Activated CD8-positive, alpha-beta T cell treated with anti-CD3 and anti-CD28 coated beads for 36 hours (primary cell): Measurements from ENCODE around the gene BACE2. TPM values are rescaled to one million over a fixed set of nuclear protein-coding genes. Genes with fewer than 3 reads are reported as not detected.

Source experiments
- ATAC-seq: fragments of 200-7000 bp; cut with Tn5 transposase; one replicate; pipeline ENCODE4 v1.10.0; 2021; ENCODE audit warnings: mild to moderate bottlenecking, moderate library complexity
- CTCF ChIA-PET: fragments of 350-600 bp; sonication (Branson Sonifier 250); formaldehyde crosslinking; loops from one replicate; lab custom pipeline; 2021; ENCODE audit warnings: antibody characterized with exemption; lab: Charles Lee
- POLR2A ChIA-PET: fragments of 350-600 bp; sonication (Branson Sonifier 250); formaldehyde crosslinking; loops from one replicate; lab custom pipeline; 2021; ENCODE audit warnings: antibody characterized with exemption; lab: Charles Lee
- DNase-seq: peaks from one replicate; pipeline ENCODE4 v3.0.0-alpha.2; 2020
- H3K27ac Mint-ChIP-seq: one replicate; pipeline ENCODE4 v1.8.0; 2021; ENCODE audit warnings: mild to moderate bottlenecking, mixed read lengths
- H3K27me3 Mint-ChIP-seq: one replicate; pipeline ENCODE4 v1.8.0; 2021; ENCODE audit warnings: mixed read lengths
- H3K36me3 Mint-ChIP-seq: one replicate; pipeline ENCODE4 v1.8.0; 2021; ENCODE audit warnings: low read depth, mixed read lengths
- H3K4me1 Mint-ChIP-seq: one replicate; pipeline ENCODE4 v1.8.0; 2021; ENCODE audit warnings: low read depth, mixed read lengths
- H3K4me3 Mint-ChIP-seq: one replicate; pipeline ENCODE4 v1.8.0; 2021; ENCODE audit warnings: mild to moderate bottlenecking, moderate library complexity, mixed read lengths
- H3K9me3 Mint-ChIP-seq: one replicate; pipeline ENCODE4 v1.8.0; 2021; ENCODE audit warnings: mixed read lengths
- CTCF ChIP-seq: fragments of 200-600 bp; IDR thresholded peaks from one replicate; pipeline ENCODE4 v1.8.0; 2022; ENCODE audit warnings: antibody characterized with exemption, mild to moderate bottlenecking
- intact Hi-C: fragments of 100-400 bp; cut with micrococcal nuclease; formaldehyde crosslinking; loops from one replicate; pipeline ENCODE4 v1.10.0; 2022
- total RNA-seq, 2 experiments: library from RNA; stranded (reverse); gene quantifications; one replicate each; pipeline ENCODE4 v1.2.3, GENCODE V29; 2021

The BACE2 gene
- total RNA-seq, 2 experiments from 2014 or later = 1.1 to 2.0 TPM

- ATAC-seq (no peak), DNase-seq (no peak)
- intact Hi-C loops = no loop called here
- Mint-ChIP-seq H3K27me3 (peaks cover 7% of the 10 kb centered on the region), H3K9me3 (no peaks in the 10 kb centered on the region), H3K27ac (no peak overlapping the region), H3K36me3 (no peaks in the 10 kb centered on the region), H3K4me3 (no peak overlapping the region), H3K4me1 (no peaks in the 10 kb centered on the region)
- CTCF ChIA-PET = no interaction called here
- TF ChIP-seq CTCF = no peak
- POLR2A ChIA-PET = no interaction called here
These were observed 20.6 kb upstream of the BACE2 start for GRCh38 chr21:41147096-41147978.

GRCh38 chr21:41147979-41148355 lies 20.0 kb upstream of the BACE2 start:
- peaks cover 2% of the 10 kb centered on the region for H3K9me3 Mint-ChIP-seq
- CTCF ChIA-PET = no interaction called here
- TF ChIP-seq CTCF = no peak
- intact Hi-C loops = no loop called here
- no peak overlapping the region for H3K27ac Mint-ChIP-seq
- peaks cover 7% of the 10 kb centered on the region for H3K27me3 Mint-ChIP-seq
- no peak overlapping the region for H3K4me3 Mint-ChIP-seq
- POLR2A ChIA-PET = no interaction called here
- no peaks in the 10 kb centered on the region for H3K4me1 Mint-ChIP-seq
- no peaks in the 10 kb centered on the region for H3K36me3 Mint-ChIP-seq
- DNase-seq (no peak), ATAC-seq (no peak)

- POLR2A ChIA-PET = no interaction called here
- H3K36me3 Mint-ChIP-seq = no peaks in the 10 kb centered on the region
- peaks cover 2% of the 10 kb centered on the region for H3K9me3 Mint-ChIP-seq
- H3K27me3 Mint-ChIP-seq = peaks cover 12% of the 10 kb centered on the region
- intact Hi-C loops = no loop called here
- H3K4me1 Mint-ChIP-seq = no peaks in the 10 kb centered on the region
- DNase-seq (no peak), ATAC-seq (no peak)
- TF ChIP-seq CTCF = no peak
- no peak overlapping the region for H3K27ac Mint-ChIP-seq
- CTCF ChIA-PET = interaction anchor here (0.6 kb wide), 1 partner anchor 15 kb away, joined by 3 read pairs; no protein-coding TSS in a partner anchor
- H3K4me3 Mint-ChIP-seq = no peak overlapping the region
These were observed 19.2 kb upstream of the BACE2 start for GRCh38 chr21:41148798-41149197.

DNA sequence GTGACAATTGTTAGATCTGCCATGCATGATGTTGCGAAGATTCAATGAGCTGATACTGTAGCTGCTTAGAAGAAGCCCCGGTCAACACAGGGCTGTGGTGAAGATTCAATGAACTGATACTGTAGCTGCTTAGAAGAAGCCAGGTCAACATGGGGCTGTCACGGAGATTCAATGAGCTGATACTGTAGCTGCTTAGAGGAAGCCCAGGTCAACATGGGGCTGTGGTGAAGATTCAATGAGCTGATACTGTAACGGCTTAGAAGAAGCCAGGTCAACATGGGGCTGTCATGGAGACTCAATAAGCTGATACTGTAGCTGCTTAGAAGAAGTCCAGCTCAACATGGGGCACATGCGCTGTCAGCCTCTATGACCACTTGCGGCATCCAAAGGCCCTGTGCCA lies 18.8 kb upstream of the BACE2 start:
- no peaks in the 10 kb centered on the region for H3K36me3 Mint-ChIP-seq
- no peak overlapping the region for H3K27ac Mint-ChIP-seq
- H3K4me1 Mint-ChIP-seq = no peaks in the 10 kb centered on the region
- intact Hi-C loops = no loop called here
- ATAC-seq = no peak
- ChIA-PET CTCF (interaction anchor here (0.6 kb wide), 1 partner anchor 16 kb away, joined by 3 read pairs; no protein-coding TSS in a partner anchor), POLR2A (no interaction called here)
- H3K4me3 Mint-ChIP-seq = no peak overlapping the region
- peaks cover 2% of the 10 kb centered on the region for H3K9me3 Mint-ChIP-seq
- H3K27me3 Mint-ChIP-seq = peaks cover 13% of the 10 kb centered on the region
- no peak for TF ChIP-seq CTCF
- DNase-seq = no peak

DNA sequence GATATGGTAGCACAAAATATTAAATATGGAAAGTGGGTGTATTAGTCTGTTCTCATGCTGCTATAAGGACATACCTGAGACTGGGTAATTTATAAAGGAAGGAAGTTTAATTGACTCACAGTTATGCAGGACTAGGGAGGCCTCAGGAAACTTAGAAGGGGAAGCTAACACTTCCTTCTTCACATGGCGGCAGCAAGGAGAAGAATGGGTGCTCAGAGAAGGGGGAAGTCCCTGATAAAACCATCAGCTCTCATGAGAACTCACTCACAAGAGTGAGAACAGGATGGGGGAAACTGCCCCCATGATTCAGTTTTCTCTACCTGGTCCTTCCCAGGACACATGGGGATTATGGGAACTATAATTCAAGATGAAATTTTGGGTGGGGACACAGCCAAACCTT lies 15.8 kb upstream of the BACE2 start:
- ChIA-PET POLR2A (no interaction called here), CTCF (no interaction called here)
- Mint-ChIP-seq H3K9me3 (peaks cover 2% of the 10 kb centered on the region), H3K27me3 (peaks cover 19% of the 10 kb centered on the region), H3K27ac (no peak overlapping the region), H3K4me1 (no peaks in the 10 kb centered on the region), H3K4me3 (no peak overlapping the region), H3K36me3 (no peaks in the 10 kb centered on the region)
- ATAC-seq (no peak), DNase-seq (no peak)
- no peak for TF ChIP-seq CTCF
- intact Hi-C loops = no loop called here
